ENCODE measurements around the gene LUC7L.
"Not testable (repeated sequence)": the region's sequence is repeated elsewhere in the genome, so short reads cannot be mapped to it uniquely, and the experiment has no call there.

The LUC7L gene

GRCh38 chr16:228151-228851 lies 948 bp downstream of the LUC7L start:
- DNase-seq = peak; percentile 42

- no peak for DNase-seq
Observed at GRCh38 chr16:220021-220420, 9.2 kb downstream of the LUC7L start.

GRCh38 chr16:212999-213398 lies 16.2 kb downstream of the LUC7L start:
- DNase-seq = no peak

GRCh38 chr16:211631-212180 lies 17.5 kb downstream of the LUC7L start:
- DNase-seq = not testable (repeated sequence)

GRCh38 chr16:209359-209758 lies 19.9 kb downstream of the LUC7L start:
- DNase-seq = not testable (repeated sequence)

GRCh38 chr16:204046-204445 lies 25.2 kb downstream of the LUC7L start:
- not testable (repeated sequence) for DNase-seq

- DNase-seq = no peak
Observed at GRCh38 chr16:203246-203645, 26.0 kb downstream of the LUC7L start.

- no peak for DNase-seq
Observed at GRCh38 chr16:200388-200787, 28.9 kb downstream of the LUC7L start.

GRCh38 chr16:194516-194915 lies 34.7 kb downstream of the LUC7L start:
- DNase-seq = no peak

- DNase-seq = no peak
Observed at GRCh38 chr16:193441-193840, 35.8 kb downstream of the LUC7L start.

- DNase-seq = no peak
Observed at GRCh38 chr16:192686-193085, 36.6 kb downstream of the LUC7L start.

GRCh38 chr16:191831-192230 lies 37.4 kb downstream of the LUC7L start:
- DNase-seq = no peak

- no peak for DNase-seq
Observed at GRCh38 chr16:189604-190186, 39.6 kb downstream of the LUC7L start.

GRCh38 chr16:188674-189073 lies 40.6 kb downstream of the LUC7L start:
- peak; percentile 38 for DNase-seq

GRCh38 chr16:187330-187729 lies 41.9 kb downstream of the LUC7L start:
- DNase-seq = no peak

GRCh38 chr16:185691-186090 lies 43.6 kb downstream of the LUC7L start:
- DNase-seq = no peak

GRCh38 chr16:185213-185612 lies 44.0 kb downstream of the LUC7L start:
- no peak for DNase-seq

- DNase-seq = no peak
Observed at GRCh38 chr16:183005-183404, 46.2 kb downstream of the LUC7L start.

GRCh38 chr16:181565-182021 lies 47.7 kb downstream of the LUC7L start:
- DNase-seq = peak; percentile 33

- DNase-seq = peak; percentile 87
Observed at GRCh38 chr16:180681-181564, 48.3 kb downstream of the LUC7L start.

GRCh38 chr16:180101-180675 lies 49.1 kb downstream of the LUC7L start, which contains the start of gene HBQ1:
Gene HBQ1 (plus strand): TSS chr16:180459. CDS start chr16:180487, 28 bp downstream.
- peak; percentile 68 for DNase-seq

- DNase-seq = peak; percentile 82
Observed at GRCh38 chr16:179211-180092, 49.8 kb downstream of the LUC7L start.
